ENCODE results near the gene PAX2.

GRCh38 chr10:100709146-100710082, 36.0 kb upstream of the PAX2 start:
- TF ChIP-seq, protein P1, sequence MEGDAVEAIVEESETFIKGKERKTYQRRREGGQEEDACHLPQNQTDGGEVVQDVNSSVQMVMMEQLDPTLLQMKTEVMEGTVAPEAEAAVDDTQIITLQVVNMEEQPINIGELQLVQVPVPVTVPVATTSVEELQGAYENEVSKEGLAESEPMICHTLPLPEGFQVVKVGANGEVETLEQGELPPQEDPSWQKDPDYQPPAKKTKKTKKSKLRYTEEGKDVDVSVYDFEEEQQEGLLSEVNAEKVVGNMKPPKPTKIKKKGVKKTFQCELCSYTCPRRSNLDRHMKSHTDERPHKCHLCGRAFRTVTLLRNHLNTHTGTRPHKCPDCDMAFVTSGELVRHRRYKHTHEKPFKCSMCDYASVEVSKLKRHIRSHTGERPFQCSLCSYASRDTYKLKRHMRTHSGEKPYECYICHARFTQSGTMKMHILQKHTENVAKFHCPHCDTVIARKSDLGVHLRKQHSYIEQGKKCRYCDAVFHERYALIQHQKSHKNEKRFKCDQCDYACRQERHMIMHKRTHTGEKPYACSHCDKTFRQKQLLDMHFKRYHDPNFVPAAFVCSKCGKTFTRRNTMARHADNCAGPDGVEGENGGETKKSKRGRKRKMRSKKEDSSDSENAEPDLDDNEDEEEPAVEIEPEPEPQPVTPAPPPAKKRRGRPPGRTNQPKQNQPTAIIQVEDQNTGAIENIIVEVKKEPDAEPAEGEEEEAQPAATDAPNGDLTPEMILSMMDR (IDR thresholded peaks at IDR 0.05): no peak
- TF ChIP-seq POLR2AphosphoS5 (IDR thresholded peaks at IDR 0.05) (no peak), POLR2A (IDR thresholded peaks at IDR 0.05) (no peak)
